Stimulated activated CD4-positive, alpha-beta T cell treated with anti-CD3 and anti-CD28 coated beads, Interleukin-1b, Interleukin-23, amount 100 ng/mL, for 24 hours (primary cell): ENCODE data around the gene C1orf159.

Experiments used
- DNase-seq, 4 experiments: peaks; one replicate each; pipeline ENCODE4 v3.0.0-alpha.2; 2020; ENCODE audit warnings: low read depth in 4 of 4, low spot score in 1 of 4

C1orf159 gene

DNA sequence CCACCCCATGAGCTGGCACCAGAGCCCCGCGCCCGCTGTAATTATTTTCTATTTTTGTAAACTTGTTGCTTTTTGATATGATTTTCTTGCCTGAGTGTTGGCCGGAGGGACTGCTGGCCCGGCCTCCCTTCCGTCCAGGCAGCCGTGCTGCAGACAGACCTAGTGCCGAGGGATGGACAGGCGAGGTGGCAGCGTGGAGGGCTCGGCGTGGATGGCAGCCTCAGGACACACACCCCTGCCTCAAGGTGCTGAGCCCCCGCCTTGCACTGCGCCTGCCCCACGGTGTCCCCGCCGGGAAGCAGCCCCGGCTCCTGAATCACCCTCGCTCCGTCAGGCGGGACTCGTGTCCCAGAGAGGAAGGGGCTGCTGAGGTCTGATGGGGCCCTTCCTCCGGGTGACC lies 60.9 kb downstream of the C1orf159 start:
- DNase-seq = no peak

DNA sequence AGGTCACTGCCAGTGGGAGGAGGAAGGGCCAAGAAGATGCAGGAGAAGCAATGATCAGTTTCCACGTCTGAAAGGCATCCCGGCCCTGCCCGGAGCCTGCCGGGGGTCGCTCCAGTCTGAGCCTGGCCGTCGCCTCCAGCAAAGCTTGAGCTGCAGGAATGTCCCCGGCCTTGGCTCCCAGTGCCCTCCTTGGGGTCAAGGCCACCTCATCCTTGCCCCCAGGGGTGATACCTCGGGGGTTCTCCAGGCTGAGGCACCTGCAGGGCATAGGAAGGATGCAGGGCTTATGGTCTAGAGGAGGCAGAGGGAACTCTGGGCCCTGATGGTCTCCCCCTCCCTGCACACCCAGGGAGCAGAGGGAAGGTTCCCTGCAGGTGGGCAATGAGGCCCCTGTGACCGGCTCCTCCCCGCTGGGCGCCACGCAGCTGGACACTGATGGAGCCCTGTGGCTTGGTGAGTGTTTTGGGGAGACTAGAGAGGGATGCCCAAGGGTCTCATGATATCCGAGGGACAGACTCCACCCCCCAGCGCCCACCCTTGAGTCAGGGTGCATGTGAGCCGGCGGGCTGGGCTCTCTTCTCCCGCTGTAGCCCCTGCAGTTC lies 61.7 kb downstream of the C1orf159 start:
- no peak for DNase-seq

DNA sequence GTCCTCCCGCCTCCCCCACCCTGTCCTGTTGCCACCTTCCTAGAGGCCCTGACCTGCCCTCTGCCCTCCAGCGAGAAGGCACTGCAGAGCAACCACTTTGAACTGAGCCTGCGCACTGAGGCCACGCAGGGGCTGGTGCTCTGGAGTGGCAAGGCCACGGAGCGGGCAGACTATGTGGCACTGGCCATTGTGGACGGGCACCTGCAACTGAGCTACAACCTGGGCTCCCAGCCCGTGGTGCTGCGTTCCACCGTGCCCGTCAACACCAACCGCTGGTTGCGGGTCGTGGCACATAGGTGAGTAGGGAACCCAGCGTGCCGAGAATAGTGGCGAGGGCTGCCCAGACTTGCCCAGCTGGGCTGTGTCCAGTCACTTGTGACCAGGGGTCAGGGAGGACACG lies 62.2 kb downstream of the C1orf159 start:
- no peak for DNase-seq

DNA sequence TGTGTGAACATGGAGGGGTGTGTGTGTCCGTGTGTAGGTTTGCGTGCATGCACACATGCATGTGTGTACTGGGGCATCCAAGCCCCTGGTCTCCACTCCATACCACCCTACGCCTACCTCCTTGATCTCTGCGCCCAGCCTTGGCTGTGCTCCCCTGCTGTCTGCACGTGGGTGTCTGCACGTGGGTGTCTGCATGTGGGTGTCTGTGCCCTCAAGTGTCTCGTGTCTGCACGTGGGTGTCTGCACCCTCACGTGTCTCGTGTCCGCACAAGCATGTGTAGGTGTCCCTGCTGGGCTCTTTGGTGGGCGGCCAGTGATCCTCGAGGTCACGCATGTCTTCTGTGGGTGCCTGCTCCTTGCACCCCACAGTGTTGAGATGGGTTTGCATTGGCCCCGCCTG lies 62.9 kb downstream of the C1orf159 start:
- DNase-seq = no peak

DNA sequence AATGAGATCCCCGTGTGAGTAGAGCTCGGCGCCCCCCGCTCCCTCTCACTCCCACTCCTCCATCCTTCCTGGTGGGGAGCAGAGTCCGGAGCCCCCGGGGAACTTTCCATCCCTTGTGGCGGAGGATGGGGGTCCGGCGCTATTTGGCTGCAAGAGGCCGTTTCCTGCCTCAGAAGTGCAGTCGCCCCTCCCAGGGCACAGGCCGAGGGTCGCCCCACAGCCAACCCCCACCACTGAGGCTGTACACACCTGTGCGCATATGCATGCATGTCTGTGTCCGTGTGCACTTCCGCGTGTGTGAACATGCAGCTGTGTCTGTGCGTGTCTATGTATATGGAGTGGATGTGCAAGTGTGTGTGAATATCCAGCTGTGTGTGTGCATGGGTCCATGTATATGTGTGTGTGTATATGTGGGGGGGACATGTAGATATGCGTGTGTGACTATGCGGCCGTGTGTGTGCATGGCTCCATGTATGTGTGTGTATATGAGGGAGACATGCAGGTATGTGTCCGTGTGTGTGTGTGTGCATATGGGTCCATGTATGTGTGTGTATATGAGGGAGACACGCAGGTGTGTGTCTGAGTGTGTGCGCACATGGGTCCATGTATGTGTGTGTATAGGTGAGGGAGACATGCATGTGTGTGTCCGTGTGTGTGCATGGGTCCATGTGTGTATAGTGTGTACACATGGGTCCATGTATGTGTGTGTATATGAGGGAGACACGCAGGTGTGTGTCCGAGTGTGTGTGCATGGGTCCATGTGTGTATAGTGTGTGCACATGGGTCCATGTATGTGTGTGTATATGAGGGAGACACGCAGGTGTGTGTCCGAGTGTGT lies 63.7 kb downstream of the C1orf159 start:
- DNase-seq = no peak

DNA sequence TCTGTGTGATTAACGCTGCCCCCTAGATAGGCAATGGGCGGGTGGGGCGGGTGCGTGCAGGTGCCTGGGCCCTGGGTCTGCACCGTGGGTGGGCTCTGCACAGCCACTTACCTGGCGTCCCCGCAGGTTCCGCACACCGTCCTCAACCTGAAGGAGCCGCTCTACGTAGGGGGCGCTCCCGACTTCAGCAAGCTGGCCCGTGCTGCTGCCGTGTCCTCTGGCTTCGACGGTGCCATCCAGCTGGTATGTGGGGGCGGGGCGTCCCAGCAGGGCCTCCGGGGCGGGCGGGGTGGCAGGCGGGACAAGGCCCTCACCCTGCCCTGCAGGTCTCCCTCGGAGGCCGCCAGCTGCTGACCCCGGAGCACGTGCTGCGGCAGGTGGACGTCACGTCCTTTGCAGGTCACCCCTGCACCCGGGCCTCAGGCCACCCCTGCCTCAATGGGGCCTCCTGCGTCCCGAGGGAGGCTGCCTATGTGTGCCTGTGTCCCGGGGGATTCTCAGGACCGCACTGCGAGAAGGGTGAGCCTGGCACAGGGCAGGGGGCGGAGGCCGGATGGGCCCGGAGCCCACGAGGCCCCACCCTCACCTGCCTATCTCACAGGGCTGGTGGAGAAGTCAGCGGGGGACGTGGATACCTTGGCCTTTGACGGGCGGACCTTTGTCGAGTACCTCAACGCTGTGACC lies 64.6 kb downstream of the C1orf159 start:
- no peak for DNase-seq

DNA sequence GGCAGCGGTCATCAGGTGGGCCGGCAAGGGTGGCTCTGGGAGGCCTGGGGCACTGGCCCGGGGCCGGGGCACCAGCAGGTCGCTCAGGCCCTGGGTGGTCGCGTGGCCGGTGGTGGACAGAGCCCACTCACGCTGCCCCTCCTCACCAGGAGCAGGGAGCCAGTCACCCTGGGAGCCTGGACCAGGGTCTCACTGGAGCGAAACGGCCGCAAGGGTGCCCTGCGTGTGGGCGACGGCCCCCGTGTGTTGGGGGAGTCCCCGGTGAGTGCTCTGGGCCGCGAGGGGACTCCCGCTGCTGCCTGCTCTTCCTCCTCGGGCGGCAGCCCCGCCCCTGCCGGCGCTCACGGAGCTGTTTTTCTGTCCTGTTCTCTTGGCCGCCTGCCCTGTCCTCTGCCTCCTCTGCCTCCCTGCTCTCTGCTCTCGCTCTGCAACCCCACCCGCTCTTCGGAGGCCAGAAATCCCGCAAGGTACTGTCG lies 65.3 kb downstream of the C1orf159 start:
- DNase-seq = no peak

DNA sequence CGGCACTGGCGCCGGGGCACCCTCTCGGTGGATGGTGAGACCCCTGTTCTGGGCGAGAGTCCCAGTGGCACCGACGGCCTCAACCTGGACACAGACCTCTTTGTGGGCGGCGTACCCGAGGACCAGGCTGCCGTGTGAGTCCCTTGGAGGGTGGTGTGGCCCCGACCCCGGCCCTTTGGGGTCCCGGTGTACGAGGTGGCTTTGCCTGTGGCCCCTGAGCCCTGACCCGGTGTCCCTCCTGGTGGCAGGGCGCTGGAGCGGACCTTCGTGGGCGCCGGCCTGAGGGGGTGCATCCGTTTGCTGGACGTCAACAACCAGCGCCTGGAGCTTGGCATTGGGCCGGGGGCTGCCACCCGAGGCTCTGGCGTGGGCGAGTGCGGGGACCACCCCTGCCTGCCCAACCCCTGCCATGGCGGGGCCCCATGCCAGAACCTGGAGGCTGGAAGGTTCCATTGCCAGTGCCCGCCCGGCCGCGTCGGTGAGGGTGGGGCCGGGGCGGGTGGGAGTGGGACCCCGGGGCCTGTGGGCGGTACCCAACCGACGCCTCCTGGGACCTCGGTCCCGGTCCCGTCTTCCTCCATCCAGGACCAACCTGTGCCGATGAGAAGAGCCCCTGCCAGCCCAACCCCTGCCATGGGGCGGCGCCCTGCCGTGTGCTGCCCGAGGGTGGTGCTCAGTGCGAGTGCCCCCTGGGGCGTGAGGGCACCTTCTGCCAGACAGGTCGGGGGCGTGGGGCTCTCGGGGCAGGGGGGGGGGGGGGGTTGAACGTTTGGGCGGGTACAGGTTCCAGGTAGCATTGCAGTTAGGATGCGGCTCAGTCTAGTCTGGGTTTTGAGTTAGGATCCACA lies 66.3 kb downstream of the C1orf159 start:
- DNase-seq = no peak

DNA sequence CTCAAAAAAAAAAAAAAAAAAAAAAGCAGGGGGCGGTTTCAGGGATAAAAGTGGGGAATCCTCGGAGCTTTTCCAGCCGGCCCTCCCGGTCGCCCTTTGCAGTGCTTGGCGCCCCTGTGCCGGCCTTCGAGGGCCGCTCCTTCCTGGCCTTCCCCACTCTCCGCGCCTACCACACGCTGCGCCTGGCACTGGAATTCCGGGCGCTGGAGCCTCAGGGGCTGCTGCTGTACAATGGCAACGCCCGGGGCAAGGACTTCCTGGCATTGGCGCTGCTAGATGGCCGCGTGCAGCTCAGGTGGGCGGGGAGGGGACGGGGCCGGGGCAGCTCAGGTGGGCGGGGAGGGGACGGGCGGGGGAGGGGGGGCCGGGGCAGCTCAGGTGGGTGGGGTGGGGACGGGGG lies 67.1 kb downstream of the C1orf159 start:
- DNase-seq = no peak

DNA sequence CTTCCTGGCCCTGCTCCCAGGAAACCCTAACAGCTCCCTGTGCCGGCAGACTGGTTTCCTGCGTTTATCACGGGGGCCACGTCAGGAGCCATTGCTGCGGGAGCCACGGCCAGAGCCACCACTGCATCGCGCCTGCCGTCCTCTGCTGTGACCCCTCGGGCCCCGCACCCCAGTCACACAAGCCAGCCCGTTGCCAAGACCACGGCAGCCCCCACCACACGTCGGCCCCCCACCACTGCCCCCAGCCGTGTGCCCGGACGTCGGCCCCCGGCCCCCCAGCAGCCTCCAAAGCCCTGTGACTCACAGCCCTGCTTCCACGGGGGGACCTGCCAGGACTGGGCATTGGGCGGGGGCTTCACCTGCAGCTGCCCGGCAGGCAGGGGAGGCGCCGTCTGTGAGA lies 67.9 kb downstream of the C1orf159 start:
- no peak for DNase-seq

DNA sequence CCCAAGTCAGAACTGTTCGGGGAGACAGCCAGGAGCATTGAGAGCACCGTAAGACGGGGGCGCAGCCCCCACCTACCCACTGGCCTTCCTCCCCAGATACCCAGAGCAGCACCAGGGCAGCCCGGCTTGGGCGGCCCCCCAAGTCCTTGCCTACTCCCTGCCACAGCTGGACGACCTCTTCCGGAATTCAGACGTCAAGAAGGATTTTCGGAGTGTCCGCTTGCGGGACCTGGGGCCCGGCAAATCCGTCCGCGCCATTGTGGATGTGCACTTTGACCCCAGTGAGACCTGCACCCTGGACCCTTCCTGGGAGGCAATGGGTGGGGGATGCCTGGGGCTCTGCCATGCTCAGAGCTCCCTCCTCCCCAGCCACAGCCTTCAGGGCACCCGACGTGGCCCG lies 68.5 kb downstream of the C1orf159 start:
- no peak for DNase-seq

DNA sequence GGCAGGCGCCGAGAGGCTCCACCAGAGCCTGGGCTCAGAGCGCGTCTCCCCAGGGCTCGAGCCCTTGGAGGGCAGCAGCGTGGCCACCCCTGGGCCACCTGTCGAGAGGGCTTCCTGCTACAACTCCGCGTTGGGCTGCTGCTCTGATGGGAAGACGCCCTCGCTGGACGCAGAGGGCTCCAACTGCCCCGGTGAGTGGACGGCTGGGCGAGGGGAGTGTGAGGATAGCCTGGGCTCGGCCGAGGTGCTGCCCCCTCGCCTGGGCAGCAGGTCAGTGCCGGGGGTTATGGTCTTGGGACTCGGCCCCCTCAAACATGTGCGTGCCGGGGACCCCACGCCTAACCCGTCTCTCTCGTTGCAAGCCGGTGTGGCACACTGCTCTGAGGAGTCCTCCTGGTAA lies 69.1 kb downstream of the C1orf159 start:
- DNase-seq = no peak

DNA sequence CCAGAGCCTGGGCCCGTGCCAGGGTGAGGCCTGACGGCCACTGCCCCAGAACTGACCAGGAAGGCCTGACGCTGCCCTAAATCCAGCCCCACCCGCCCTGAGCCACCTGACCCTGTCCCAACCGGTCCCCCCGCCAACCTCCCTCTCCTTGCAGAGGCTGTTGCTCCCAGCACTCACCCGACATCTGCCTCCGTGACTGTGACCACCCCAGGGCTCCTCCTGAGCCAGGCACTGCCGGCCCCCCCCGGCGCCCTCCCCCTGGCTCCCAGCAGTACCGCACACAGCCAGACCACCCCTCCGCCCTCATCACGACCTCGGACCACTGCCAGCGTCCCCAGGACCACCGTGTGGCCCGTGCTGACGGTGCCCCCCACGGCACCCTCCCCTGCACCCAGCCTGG lies 69.6 kb downstream of the C1orf159 start:
- DNase-seq = no peak

DNA sequence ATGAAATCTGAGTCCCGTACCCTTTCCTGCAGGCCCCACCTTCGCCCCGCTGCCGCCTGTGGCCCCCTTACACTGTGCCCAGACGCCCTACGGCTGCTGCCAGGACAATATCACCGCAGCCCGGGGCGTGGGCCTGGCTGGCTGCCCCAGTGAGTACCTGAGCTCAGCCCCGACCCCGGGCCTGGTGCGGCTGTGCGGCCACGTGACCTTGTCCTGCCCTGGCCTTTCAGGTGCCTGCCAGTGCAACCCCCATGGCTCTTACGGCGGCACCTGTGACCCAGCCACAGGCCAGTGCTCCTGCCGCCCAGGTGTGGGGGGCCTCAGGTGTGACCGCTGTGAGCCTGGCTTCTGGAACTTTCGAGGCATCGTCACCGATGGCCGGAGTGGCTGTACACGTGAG lies 70.8 kb downstream of the C1orf159 start:
- DNase-seq = no peak

DNA sequence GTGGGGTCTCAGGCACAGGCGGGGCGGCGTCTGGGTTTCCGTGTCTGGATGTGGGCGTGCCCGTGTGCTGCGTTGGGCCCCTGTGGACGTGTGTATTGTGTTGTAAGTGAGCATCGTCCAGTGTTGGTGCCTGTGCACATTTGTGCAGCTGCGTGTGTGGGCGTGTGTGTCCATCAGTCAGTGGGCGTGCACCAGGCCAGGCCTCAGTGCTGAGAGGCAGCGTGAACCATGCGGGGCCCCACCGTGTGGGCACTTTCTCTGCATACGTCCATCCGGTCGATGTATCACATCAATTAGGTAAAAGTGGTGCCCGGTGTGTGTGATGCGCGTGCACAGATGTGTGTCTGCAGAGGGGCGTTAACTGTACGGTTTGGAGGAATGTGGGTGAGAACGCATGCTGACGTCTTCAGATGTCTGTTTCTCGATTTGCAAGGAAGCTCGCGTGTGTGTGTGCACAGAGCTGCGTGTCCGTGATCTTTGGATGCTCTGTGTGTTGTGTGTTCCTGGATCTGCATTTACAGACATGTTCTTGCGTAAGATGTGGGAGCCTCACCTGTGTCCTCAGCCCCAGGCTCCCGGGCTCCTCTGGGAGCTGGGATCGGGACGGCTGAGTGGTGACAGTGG lies 71.3 kb downstream of the C1orf159 start:
- no peak for DNase-seq

DNA sequence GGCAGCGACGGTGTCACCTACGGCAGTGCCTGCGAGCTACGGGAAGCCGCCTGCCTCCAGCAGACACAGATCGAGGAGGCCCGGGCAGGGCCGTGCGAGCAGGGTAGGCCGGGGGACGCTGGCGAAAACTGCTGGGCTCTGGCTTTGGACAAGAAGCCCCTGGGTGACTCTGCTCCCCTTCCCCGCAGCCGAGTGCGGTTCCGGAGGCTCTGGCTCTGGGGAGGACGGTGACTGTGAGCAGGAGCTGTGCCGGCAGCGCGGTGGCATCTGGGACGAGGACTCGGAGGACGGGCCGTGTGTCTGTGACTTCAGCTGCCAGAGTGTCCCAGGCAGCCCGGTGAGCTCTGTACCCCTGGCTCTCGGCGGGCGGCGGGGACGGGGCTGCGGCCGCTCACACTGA lies 72.0 kb downstream of the C1orf159 start:
- no peak for DNase-seq

DNA sequence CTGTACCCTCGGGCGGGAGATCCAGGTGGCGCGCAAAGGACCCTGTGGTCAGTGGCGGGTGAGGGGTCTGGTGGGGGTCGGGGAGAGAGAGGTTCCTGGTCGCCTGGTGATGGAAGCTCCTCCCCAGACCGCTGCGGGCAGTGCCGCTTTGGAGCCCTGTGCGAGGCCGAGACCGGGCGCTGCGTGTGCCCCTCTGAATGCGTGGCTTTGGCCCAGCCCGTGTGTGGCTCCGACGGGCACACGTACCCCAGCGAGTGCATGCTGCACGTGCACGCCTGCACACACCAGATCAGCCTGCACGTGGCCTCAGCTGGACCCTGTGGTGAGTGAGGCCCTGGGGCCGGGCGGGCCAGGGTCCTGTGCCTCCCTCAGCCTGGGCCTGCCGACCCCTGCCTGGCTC lies 72.5 kb downstream of the C1orf159 start:
- no peak for DNase-seq

DNA sequence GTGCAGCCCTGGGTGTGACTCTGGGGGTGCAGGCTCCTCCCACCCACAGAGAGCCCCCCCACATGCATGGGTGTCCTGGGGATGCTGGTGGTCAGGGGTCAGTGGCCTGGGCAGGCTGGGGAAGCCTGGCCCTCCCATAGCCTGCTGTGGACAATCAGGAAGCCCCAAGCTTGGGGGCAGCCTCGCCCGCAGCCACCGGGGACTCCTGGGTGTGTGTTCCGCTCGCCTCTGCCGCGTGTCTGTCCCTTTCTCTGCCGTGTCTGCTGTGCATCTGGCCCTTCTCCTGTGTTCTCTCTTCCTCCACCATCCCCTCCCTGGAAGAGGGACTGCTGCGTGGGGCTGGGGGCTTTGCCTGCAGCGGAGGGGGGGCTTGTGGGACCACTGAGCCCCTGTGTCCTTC lies 73.1 kb downstream of the C1orf159 start:
- DNase-seq = no peak

DNA sequence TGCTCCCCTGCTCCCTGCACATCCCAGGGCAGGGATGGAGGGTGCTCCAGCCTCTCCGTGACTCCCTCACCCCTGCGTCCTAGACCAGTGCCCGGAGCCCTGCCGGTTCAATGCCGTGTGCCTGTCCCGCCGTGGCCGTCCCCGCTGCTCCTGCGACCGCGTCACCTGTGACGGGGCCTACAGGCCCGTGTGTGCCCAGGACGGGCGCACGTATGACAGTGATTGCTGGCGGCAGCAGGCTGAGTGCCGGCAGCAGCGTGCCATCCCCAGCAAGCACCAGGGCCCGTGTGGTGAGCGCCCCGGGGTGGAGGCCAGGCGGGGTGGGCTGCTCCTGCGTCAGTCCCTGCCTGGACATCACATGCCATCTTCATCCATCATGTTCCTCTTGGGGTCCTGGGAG lies 74.0 kb downstream of the C1orf159 start:
- no peak for DNase-seq

DNA sequence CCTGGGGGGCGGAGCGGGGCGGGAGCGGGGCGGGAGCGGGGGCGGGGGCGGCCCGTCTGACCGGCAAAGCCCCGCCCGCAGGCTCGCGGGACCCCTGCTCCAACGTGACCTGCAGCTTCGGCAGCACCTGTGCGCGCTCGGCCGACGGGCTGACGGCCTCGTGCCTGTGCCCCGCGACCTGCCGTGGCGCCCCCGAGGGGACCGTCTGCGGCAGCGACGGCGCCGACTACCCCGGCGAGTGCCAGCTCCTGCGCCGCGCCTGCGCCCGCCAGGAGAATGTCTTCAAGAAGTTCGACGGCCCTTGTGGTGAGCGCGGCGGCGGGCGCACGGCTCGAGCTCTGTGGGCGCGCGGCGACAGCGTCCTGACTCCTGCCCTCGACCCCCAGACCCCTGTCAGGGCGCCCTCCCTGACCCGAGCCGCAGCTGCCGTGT lies 74.8 kb downstream of the C1orf159 start:
- DNase-seq = no peak
